K562 (cell line): ENCODE results near the gene OR2B2. TPM values are rescaled to one million over a fixed set of nuclear protein-coding genes. Genes with fewer than 3 reads are reported as not detected.
A peak's percentile ranks its signal among the peaks of the same experiment; 100 is the strongest.

Experiments used
- C11orf30 ChIP-seq: fragments of 450-650 bp; IDR thresholded peaks from 2 replicates; pipeline ENCODE4 v1.6.1; 2016; ENCODE audit warnings: low read depth, mild to moderate bottlenecking
- CEBPG ChIP-seq, 3 experiments: fragments of 200-800 bp in 1 of 3; sonication (Bioruptor generic) in 1 of 3; sonication (generic) in 1 of 3; formaldehyde crosslinking in 1 of 3; IDR thresholded peaks in 2 of 3; conservative IDR thresholded peaks in 1 of 3; 2 replicates each; pipeline versions ENCODE4 v1.6.1 to v1.8.0; 2016 to 2022; ENCODE audit warnings: missing compliant biosample characterization in 2 of 3, missing genetic modification characterization in 2 of 3, mild to moderate bottlenecking in 1 of 3, missing genetic modification reagents in 1 of 3
- CHD7 ChIP-seq: fragments of 200-600 bp; sonication (generic); IDR thresholded peaks from one replicate; pipeline ENCODE4 v1.6.1; 2012; ENCODE audit warnings: mild to moderate bottlenecking, low read depth, low read length, inconsistent platforms
- CREM ChIP-seq: IDR thresholded peaks from 2 replicates; pipeline ENCODE4 v1.6.1; 2014; ENCODE audit warnings: antibody characterized with exemption, low read depth
- GABPA ChIP-seq: fragments of 200-800 bp; sonication (Bioruptor generic); conservative IDR thresholded peaks from 2 replicates; pipeline ENCODE4 v1.6.1; 2016; ENCODE audit warnings: low read depth, missing genetic modification characterization, missing compliant biosample characterization
- HDAC8 ChIP-seq: fragments of 450-650 bp; IDR thresholded peaks from 2 replicates; pipeline ENCODE4 v1.6.1; 2016; ENCODE audit warnings: mild to moderate bottlenecking, missing genetic modification characterization, moderate library complexity, missing compliant biosample characterization
- HMBOX1 ChIP-seq: sonication (generic); IDR thresholded peaks from 2 replicates; pipeline ENCODE4 v1.6.1; 2016
- HNRNPLL ChIP-seq: fragments of 200-400 bp; formaldehyde crosslinking; IDR thresholded peaks from 2 replicates; pipeline ENCODE4 v1.6.1; 2017; ENCODE audit warnings: low read length, low read depth, mild to moderate bottlenecking; ENCODE audit not compliant: poor library complexity, severe bottlenecking
- MTF1 ChIP-seq: fragments of 250-450 bp; sonication (Bioruptor Pico); IDR thresholded peaks from 2 replicates; pipeline ENCODE4 v1.9.0; 2021; ENCODE audit warnings: moderate library complexity, mild to moderate bottlenecking, inconsistent platforms, borderline replicate concordance
- RAD51 ChIP-seq: fragments of 450-650 bp; IDR thresholded peaks from 2 replicates; pipeline ENCODE4 v1.7.1; 2016; ENCODE audit warnings: low read depth, mild to moderate bottlenecking, borderline replicate concordance
- TBP ChIP-seq: optimal IDR thresholded peaks from 2 replicates; pipeline ENCODE3; 2011; ENCODE audit warnings: low read depth, low read length, improper control_type of control experiment
- YBX1 ChIP-seq: fragments of 450-650 bp; IDR thresholded peaks from 2 replicates; pipeline ENCODE4 v1.7.1; 2016; ENCODE audit warnings: mild to moderate bottlenecking
- ZNF778 ChIP-seq: fragments of 450-650 bp; formaldehyde crosslinking; IDR thresholded peaks from 2 replicates; pipeline ENCODE4 v1.4.0; 2020; ENCODE audit warnings: mild to moderate bottlenecking, moderate library complexity
- polyA plus RNA-seq, 8 experiments: library from polyadenylated mRNA; depleted of rRNA in 4 of 8; stranded (reverse) in 5 of 8; unstranded in 3 of 8; fragments of >200 nt; fragmentation: Nextera tagmentation in 2 of 8; fragmentation: Illumina TruSeq in 1 of 8; extraction: Ambion mirVana in 2 of 8; extraction: Trizol in 1 of 8; gene quantifications; 2 replicates each; pipeline versions ENCODE4 v1.2.1 to v1.2.3, GENCODE V29; 2011 to 2014; ENCODE audit warnings: inconsistent platforms in 1 of 8, missing spikeins in 1 of 8
- total RNA-seq, 7 experiments: library from RNA; depleted of rRNA in 6 of 7; stranded (reverse); fragments of >200 nt in 6 of 7; fragmentation: Illumina TruSeq in 2 of 7; extraction: Trizol in 2 of 7; gene quantifications; 2 replicates each; pipeline versions ENCODE4 v1.2.1 to v1.2.3, GENCODE V29; 2011 to 2021; ENCODE audit warnings: low replicate concordance in 1 of 7
- TF ChIP-seq, protein P1 (sequence below): fragments of 250-450 bp; sonication (Bioruptor Pico); IDR thresholded peaks from 2 replicates; pipeline ENCODE4 v1.8.0; 2022; ENCODE audit warnings: moderate library complexity, mild to moderate bottlenecking, inconsistent platforms

OR2B2 gene
- total and polyA plus RNA-seq, 9 of the 15 experiments (the other 6 are each of a cell fraction or from before 2014, with no cell fraction given), result 0.24 TPM; not detected in 8

DNA sequence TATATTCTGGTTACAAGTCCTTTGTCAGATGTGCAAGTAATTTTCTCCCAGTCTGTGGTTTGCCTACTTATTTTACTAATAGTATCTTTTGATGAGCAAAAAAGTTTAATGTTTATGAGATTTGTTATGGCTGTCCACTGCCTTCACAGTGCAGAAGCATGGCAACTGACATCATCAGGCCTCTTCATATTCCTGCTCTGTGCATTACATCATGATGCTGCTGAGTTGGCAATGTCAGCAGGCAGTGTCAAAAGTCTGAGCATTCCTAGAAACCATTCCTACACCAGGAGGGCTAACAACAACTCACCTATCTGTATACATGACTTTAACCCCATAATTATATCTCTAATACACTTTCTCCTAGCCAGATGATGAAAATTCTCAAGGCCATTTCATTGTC, 10.8 kb upstream of the OR2B2 start (continued):
- TF ChIP-seq CEBPG (CRISPR knock-in tag; IDR thresholded peaks at IDR 0.05) (no peak), CEBPG (tag; conservative IDR thresholded peaks at IDR 0.05 in 1 of 2, IDR thresholded peaks at IDR 0.05 in 1 of 2) (0 out of 4 replicates have a peak, but pooled peaks of 1 of the 2 experiments have one; percentile 47), TBP (no peak), C11orf30 (peak; percentile 49), HNRNPLL (no peak), MTF1 (no peak), GABPA (tag) (no peak), YBX1 (no peak), HDAC8 (tag) (no peak), HMBOX1 (no peak), ZNF778 (CRISPR knock-in tag) (no peak), RAD51 (no peak), CREM (0 out of 2 replicates have a peak, but pooled peaks have one; percentile 14), CHD7 (no peak)
- TF ChIP-seq, protein P1, sequence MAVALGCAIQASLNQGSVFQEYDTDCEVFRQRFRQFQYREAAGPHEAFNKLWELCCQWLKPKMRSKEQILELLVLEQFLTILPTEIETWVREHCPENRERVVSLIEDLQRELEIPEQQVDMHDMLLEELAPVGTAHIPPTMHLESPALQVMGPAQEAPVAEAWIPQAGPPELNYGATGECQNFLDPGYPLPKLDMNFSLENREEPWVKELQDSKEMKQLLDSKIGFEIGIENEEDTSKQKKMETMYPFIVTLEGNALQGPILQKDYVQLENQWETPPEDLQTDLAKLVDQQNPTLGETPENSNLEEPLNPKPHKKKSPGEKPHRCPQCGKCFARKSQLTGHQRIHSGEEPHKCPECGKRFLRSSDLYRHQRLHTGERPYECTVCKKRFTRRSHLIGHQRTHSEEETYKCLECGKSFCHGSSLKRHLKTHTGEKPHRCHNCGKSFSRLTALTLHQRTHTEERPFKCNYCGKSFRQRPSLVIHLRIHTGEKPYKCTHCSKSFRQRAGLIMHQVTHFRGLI, result no peak
